Adipocyte (in vitro differentiated cells): Measurements from ENCODE around the gene RAB4B.

Source experiments
- DNase-seq: peaks from one replicate; pipeline ENCODE4 v3.0.0-alpha.2; 2015; ENCODE audit warnings: low read depth
- H3K27me3 ChIP-seq: replicated peaks from 2 replicates; pipeline ENCODE4 v1.7.0; 2013; ENCODE audit warnings: mild to moderate bottlenecking, low read length, moderate library complexity; ENCODE audit not compliant: control insufficient read depth, insufficient read depth
- H3K36me3 ChIP-seq: 2 replicates; pipeline ENCODE4 v1.7.0; 2013; ENCODE audit warnings: low read length, mild to moderate bottlenecking, moderate library complexity; ENCODE audit not compliant: control insufficient read depth, insufficient read depth, severe bottlenecking
- H3K4me1 ChIP-seq: 2 replicates; pipeline ENCODE4 v1.7.0; 2013; ENCODE audit warnings: mild to moderate bottlenecking, low read length, moderate library complexity; ENCODE audit not compliant: control insufficient read depth, insufficient read depth
- H3K4me3 ChIP-seq: 2 replicates; pipeline ENCODE4 v1.7.0; 2013; ENCODE audit warnings: mild to moderate bottlenecking, low read length, moderate library complexity
- H3K9ac ChIP-seq: 2 replicates; pipeline ENCODE4 v1.7.0; 2013; ENCODE audit warnings: mild to moderate bottlenecking, low read length, moderate library complexity
- H3K9me3 ChIP-seq: 2 replicates; pipeline ENCODE4 v1.7.0; 2013; ENCODE audit warnings: mild to moderate bottlenecking, low read length, moderate library complexity; ENCODE audit not compliant: control insufficient read depth

RAB4B gene

DNA sequence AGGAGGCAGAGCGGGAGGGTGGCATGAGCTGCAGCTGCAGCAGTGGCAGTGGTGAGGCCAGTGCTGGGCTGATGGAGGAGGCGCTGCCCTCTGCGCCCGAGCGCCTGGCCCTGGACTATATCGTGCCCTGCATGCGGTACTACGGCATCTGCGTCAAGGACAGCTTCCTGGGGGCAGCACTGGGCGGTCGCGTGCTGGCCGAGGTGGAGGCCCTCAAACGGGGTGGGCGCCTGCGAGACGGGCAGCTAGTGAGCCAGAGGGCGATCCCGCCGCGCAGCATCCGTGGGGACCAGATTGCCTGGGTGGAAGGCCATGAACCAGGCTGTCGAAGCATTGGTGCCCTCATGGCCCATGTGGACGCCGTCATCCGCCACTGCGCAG, 22.9 kb downstream of the RAB4B start:
- no peaks in the 10 kb centered on the region for H3K27me3 ChIP-seq
- H3K4me1 ChIP-seq: peaks cover 54% of the 10 kb centered on the region
- no peak for DNase-seq
- H3K4me3 ChIP-seq: peak overlapping the region; percentile 96
- H3K36me3 ChIP-seq: peaks cover 37% of the 10 kb centered on the region
- H3K9ac ChIP-seq: peak overlapping the region; percentile 94
- no peaks in the 10 kb centered on the region for H3K9me3 ChIP-seq

DNA sequence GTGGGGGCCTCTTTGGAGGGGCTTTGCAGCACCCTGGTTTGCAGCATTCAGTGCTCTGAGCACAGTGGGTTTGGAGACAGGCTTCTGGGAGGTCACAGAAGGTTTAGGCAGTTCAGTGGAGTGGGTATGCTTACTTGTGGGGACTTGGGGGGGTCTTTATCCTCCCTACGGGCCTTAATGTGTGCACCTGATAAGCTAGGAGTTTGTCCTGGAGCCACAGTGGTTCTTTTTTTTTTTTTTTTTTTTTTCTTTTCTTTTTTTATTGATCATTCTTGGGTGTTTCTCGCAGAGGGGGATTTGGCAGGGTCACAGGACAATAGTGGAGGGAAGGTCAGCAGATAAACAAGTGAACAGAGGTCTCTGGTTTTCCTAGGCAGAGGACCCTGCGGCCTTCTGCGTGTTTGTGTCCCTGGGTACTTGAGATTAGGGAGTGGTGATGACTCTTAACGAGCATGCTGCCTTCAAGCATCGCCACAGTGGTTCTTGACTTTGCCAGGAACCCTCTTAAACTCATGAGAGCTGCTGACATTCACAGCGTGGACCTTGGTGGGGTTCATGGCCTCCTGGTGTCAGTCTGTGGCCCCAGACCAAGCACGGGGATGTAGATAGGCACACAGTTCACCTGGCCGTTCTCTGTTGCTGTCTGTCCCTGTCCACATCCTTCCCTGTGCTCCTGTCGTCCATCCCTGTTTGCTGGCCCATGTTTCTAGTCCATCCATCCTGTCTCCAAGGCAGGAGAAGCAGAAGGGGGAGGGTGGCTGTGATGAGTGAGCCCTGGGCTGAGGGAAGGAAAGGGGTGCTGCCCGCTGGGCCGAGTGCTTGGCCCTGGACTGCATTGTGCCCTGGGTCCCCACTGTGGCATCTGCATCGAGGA, 23.6 kb downstream of the RAB4B start:
- no peaks in the 10 kb centered on the region for H3K27me3 ChIP-seq
- H3K36me3 ChIP-seq: peaks cover 37% of the 10 kb centered on the region
- H3K4me1 ChIP-seq: peaks cover 58% of the 10 kb centered on the region
- H3K9ac ChIP-seq: peak overlapping the region; percentile 94
- H3K4me3 ChIP-seq: peak overlapping the region; percentile 96
- no peak for DNase-seq
- no peaks in the 10 kb centered on the region for H3K9me3 ChIP-seq

DNA sequence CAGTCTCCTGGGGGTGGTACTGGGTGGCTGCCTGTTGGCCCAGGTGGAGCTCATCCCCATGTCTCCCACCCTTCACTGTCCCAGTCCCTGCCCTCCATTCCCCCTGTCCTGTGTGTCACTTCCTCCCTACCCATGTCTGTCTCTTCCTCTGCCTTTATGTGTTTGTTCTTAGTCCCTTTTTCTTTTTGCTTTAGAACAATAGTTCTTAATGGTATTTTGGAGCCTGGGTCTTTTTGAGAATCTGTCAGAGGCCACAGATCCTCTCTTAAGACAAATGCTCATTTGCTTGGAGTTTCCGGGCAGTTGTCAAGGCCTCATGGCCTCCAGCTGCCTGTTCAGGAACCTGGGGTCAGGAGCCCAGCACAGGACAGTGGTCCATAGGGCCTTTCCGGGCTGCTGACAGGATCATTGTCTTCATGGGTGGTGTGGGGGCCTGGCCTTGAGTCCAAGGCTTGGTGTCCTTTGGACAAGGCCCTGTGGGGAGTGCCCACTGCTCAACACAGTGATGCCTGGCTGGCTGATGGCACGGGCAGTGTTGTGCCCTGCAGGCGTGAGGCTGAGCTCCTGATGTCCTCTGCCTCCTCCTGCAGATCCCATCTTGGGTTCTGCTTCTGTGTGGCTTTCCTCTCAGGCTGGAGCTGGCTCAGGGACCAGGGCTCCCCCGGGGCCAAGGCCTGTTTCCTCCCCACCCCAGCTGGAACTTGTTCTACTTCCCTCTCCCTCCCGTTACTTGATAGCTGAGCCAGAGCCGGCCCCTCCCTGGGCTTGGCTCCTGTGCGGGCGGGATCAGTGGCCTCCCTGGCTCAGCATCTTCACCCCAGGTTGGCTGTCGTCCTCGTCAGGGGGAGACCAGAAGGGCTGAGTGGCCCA, 24.5 kb downstream of the RAB4B start:
- H3K27me3 ChIP-seq: no peaks in the 10 kb centered on the region
- no peak for DNase-seq
- H3K4me3 ChIP-seq: peak overlapping the region; percentile 96
- no peaks in the 10 kb centered on the region for H3K9me3 ChIP-seq
- H3K4me1 ChIP-seq: peaks cover 59% of the 10 kb centered on the region
- H3K9ac ChIP-seq: peak overlapping the region; percentile 94
- H3K36me3 ChIP-seq: peaks cover 43% of the 10 kb centered on the region

DNA sequence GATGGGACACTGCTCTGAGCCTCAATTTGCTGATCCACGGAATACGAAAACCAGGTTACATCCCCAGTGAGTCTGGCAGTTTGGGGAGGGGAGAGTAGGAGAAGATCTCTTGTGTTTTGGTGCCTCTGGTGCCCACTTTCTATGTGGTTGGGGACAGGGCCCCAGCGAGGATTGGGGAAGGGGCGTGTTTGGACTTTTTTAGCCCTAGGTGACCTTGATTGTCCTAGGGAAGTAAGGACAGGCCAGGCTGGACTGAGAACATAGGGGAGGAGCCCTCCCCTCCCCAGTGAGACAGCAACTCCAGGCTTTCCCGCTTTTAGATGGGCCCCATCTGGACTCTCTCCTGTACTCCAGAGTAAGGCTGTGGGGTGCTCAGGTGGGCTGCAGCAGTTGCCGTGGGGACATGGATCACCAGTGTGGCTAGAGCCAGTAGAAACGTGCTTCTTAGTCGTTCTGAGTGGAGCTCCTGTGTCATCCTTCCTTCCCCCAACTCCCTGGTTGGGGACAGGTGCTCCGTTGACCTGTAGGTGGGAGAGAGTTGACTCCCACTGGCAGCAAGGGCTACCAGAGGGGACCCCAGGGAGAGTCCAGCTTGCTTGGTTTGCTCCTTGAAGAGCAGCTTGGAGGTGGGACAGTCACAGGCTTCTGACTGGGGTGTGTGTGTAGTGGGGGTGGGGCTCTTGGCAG, 25.3 kb downstream of the RAB4B start:
- Histone ChIP-seq H3K36me3 (peaks cover 51% of the 10 kb centered on the region), H3K4me3 (peak overlapping the region; percentile 96), H3K4me1 (peaks cover 54% of the 10 kb centered on the region), H3K27me3 (no peaks in the 10 kb centered on the region), H3K9me3 (no peaks in the 10 kb centered on the region), H3K9ac (peak overlapping the region; percentile 94)
- no peak for DNase-seq

DNA sequence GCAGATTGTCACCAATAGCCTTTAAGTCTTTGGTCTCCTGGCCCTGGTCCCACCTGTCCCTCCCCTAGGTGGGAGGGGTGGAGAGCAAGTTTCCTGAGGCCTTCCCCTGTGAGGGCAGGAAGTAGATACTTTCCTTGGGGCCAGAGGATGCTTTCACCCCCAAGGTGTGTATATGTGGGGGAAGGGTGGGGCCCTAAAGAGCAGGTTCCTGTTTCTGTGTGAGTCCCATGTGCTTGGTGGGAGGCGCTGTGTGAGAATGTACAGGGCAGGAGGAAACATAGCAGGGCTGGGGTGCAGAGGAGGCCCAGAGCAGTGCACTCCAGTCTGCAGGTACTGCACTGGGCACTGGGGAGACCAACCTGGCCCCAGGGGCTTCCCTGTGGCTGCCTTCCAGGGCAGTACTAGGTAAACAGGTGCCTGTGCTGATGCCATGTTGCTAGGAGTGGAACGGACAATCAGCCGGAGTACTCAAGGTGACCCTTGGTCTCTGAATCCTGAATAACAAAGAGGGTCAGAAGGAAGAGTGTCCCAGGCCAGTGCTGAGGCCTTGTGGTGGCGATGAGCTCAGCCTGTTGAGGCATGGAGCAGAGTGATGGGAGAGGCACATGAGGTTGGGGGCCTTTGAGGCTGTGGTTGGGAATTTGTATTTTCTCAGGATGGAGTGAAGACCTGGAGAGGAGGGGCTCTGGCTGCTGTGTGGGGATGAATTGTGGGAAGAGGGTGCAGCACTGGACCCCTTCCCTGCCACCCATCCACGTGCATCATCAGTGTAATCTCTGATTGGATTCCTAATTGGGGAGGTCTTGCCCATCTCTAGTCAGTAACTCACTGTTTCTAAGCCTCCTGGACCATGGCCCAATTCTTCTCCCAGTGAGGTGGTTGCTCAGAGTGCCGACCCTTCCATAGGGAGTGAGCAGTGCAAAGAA, 26.1 kb downstream of the RAB4B start:
- Histone ChIP-seq H3K9me3 (no peaks in the 10 kb centered on the region), H3K4me3 (no peak overlapping the region), H3K27me3 (no peaks in the 10 kb centered on the region), H3K4me1 (peaks cover 54% of the 10 kb centered on the region), H3K9ac (peak overlapping the region; percentile 94), H3K36me3 (peaks cover 57% of the 10 kb centered on the region)
- DNase-seq: no peak

DNA sequence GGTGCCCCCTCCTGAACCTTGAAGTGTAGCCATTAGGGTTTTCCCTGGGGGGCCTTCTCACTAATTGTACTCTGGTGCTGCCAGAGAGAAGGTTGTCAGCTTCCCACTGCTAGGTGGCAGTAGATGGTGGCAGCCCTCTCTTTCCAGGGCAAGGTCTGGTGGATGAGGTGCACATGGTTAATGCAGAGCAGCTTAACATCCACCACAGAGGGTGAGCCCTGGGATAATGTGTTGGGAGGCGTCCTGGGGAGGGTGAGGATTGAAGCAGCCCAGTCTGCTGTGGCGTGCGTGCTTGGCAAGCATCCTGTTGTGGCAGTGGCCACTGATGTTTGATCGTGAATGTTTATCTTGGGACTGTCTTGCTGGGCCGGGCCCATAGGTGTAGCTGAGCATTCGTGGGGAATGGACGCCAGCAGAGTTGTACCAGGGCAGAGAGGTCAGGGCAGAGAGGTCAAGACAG, 26.8 kb downstream of the RAB4B start:
- Histone ChIP-seq H3K9ac (no peak overlapping the region), H3K4me1 (peaks cover 56% of the 10 kb centered on the region), H3K27me3 (no peaks in the 10 kb centered on the region), H3K36me3 (peaks cover 64% of the 10 kb centered on the region), H3K9me3 (no peaks in the 10 kb centered on the region), H3K4me3 (no peak overlapping the region)
- DNase-seq: no peak

DNA sequence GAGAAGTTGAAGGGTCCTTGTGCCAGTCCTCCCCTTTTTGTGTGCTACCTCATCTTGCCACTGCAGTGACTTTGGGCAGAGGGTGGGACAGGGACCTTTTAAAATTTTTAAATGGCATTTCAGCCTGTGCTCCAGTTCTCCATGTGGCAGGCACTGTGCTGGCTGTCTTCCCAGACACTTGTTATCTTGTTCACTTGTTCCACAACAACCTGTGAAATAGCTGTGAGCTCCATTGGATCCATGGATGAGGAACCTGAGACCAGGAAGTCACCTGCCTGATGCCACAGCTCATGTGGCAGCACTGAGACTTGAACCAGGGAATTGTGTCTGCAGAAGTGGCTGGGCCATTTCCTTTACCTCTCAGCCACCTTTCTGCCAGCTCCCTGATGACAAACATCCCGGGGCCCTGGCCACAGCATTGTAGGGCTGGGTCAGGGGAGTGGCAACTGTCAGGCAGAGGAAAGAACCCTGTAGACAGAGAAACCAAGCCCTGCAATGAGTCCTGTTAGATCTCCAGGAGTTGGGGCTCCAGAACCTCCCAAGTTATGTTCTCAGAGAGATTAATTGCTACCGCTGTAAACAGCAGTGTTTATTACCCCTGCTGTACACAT, 27.3 kb downstream of the RAB4B start:
- DNase-seq: no peak
- H3K27me3 ChIP-seq: no peaks in the 10 kb centered on the region
- H3K9ac ChIP-seq: peak overlapping the region; percentile 30
- no peaks in the 10 kb centered on the region for H3K9me3 ChIP-seq
- H3K4me1 ChIP-seq: peaks cover 58% of the 10 kb centered on the region
- no peak overlapping the region for H3K4me3 ChIP-seq
- peaks cover 66% of the 10 kb centered on the region for H3K36me3 ChIP-seq

DNA sequence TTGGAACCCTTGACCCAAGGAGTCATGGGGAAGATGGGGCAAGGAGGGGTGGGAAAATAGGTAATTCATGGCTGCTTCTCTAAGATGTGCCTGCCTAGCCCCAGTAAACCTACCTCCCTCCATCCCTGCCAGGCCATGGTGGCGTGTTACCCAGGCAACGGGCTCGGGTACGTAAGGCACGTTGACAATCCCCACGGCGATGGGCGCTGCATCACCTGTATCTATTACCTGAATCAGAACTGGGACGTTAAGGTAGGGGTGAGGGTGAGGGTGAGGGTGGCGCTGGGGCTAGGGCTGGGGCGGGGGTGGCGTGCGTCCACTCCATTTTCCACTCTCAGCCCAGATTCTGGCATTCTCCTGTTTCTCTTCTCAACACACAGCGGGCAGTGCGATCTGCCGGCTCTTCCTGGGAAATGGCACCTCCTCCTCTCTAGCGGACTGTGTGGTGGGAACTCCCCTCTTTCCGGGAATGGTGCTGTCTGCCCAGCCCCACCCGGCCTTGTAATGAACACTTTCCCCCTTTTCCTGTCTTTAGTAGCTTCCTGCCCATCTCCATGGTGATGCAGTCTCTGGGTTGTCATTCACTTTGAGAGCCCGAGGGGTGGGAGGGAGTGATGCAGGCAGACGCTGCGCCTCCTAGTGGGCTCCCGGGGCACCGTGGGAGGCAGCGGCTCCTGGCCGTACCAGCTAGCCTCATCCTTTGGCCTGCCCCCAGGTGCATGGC, 28.5 kb downstream of the RAB4B start:
- Histone ChIP-seq H3K27me3 (no peaks in the 10 kb centered on the region), H3K36me3 (peaks cover 58% of the 10 kb centered on the region), H3K4me1 (peaks cover 52% of the 10 kb centered on the region), H3K9ac (peak overlapping the region; percentile 30), H3K4me3 (peak overlapping the region; percentile 12), H3K9me3 (no peaks in the 10 kb centered on the region)
- DNase-seq: peak; percentile 95

DNA sequence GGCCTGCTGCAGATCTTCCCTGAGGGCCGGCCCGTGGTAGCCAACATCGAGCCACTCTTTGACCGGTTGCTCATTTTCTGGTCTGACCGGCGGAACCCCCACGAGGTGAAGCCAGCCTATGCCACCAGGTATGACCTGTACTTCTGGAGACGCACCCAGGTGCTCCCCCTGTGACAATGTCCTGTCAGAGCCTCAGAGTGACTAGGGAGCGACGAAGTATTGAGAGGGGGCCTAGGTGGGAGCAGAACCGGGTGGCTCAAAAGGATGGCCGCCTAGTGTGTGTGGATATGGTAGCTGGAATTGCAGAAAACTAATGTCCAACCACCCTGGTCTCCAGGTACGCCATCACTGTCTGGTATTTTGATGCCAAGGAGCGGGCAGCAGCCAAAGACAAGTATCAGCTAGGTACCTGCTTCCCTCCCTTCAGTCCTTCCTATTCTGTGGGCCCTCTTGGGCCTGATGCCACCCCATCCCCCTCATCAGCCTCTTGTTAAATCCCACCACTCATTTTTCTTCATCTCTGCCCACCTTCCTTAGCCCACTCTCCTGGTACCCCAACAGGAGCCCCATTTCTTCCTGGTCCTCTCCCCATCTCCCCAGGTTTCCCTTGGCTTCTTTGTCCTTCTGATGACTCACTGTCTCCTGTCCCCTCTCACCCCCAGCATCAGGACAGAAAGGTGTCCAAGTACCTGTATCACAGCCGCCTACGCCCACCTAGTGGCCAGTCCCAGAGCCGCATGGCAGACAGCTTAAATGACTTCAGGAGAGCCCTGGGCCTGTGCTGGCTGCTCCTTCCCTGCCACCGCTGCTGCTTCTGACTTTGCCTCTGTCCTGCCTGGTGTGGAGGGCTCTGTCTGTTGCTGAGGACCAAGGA, 29.3 kb downstream of the RAB4B start:
- no peak overlapping the region for H3K4me3 ChIP-seq
- no peak for DNase-seq
- H3K9ac ChIP-seq: peak overlapping the region; percentile 30
- peaks cover 51% of the 10 kb centered on the region for H3K4me1 ChIP-seq
- H3K36me3 ChIP-seq: peaks cover 53% of the 10 kb centered on the region
- no peaks in the 10 kb centered on the region for H3K27me3 ChIP-seq
- H3K9me3 ChIP-seq: no peaks in the 10 kb centered on the region
